ENCODE measurements around the gene ACTR5.

Gene ACTR5

GRCh38 chr20:38728911-38729642 lies 19.2 kb upstream of the ACTR5 start:
- Histone ChIP-seq H3K4me1 (ENCODE audit: control insufficient read depth in 1 of 2, insufficient read depth in 2 of 2, low read length in 2 of 2) (peaks cover 15 to 20% of the 10 kb centered on the region in 2 donors), H3K27ac (ENCODE audit: low read depth, low read length) (no peak overlapping the region), H3K4me3 (ENCODE audit: low read depth in 1 of 2, low read length in 2 of 2) (no peak overlapping the region), H3K27me3 (ENCODE audit: control insufficient read depth in 1 of 2, insufficient read depth in 2 of 2, low read length in 2 of 2) (peaks cover 92 to 93% of the 10 kb centered on the region in 2 donors), H3K9me3 (ENCODE audit: control insufficient read depth in 1 of 2, low read length in 2 of 2) (no peaks in the 10 kb centered on the region), H3K36me3 (ENCODE audit: control insufficient read depth in 1 of 2, insufficient read depth in 2 of 2, low read length in 2 of 2) (no peaks in the 10 kb centered on the region), H3K9ac (ENCODE audit: low read depth in 1 of 2, low read length in 2 of 2) (no peak overlapping the region)

GRCh38 chr20:38729767-38730166 lies 18.5 kb upstream of the ACTR5 start:
- Histone ChIP-seq H3K4me1 (ENCODE audit: control insufficient read depth in 1 of 2, insufficient read depth in 2 of 2, low read length in 2 of 2) (peaks cover 15 to 20% of the 10 kb centered on the region in 2 donors), H3K9ac (ENCODE audit: low read depth in 1 of 2, low read length in 2 of 2) (no peak overlapping the region), H3K4me3 (ENCODE audit: low read depth in 1 of 2, low read length in 2 of 2) (no peak overlapping the region), H3K27ac (ENCODE audit: low read depth, low read length) (no peak overlapping the region), H3K36me3 (ENCODE audit: control insufficient read depth in 1 of 2, insufficient read depth in 2 of 2, low read length in 2 of 2) (no peaks in the 10 kb centered on the region), H3K9me3 (ENCODE audit: control insufficient read depth in 1 of 2, low read length in 2 of 2) (no peaks in the 10 kb centered on the region), H3K27me3 (ENCODE audit: control insufficient read depth in 1 of 2, insufficient read depth in 2 of 2, low read length in 2 of 2) (peaks cover 87 to 92% of the 10 kb centered on the region in 2 donors)

- H3K4me3 ChIP-seq (ENCODE audit: low read depth in 1 of 2, low read length in 2 of 2): peak overlapping the region in 1 of 2 donors; percentile 63
- no peaks in the 10 kb centered on the region for H3K36me3 ChIP-seq (ENCODE audit: control insufficient read depth in 1 of 2, insufficient read depth in 2 of 2, low read length in 2 of 2)
- H3K9me3 ChIP-seq (ENCODE audit: control insufficient read depth in 1 of 2, low read length in 2 of 2): no peaks in the 10 kb centered on the region
- H3K9ac ChIP-seq (ENCODE audit: low read depth in 1 of 2, low read length in 2 of 2): no peak overlapping the region
- H3K27ac ChIP-seq (ENCODE audit: low read depth, low read length): no peak overlapping the region
- peaks cover 15 to 20% of the 10 kb centered on the region in 2 donors for H3K4me1 ChIP-seq (ENCODE audit: control insufficient read depth in 1 of 2, insufficient read depth in 2 of 2, low read length in 2 of 2)
- H3K27me3 ChIP-seq (ENCODE audit: control insufficient read depth in 1 of 2, insufficient read depth in 2 of 2, low read length in 2 of 2): peaks cover 81 to 90% of the 10 kb centered on the region in 2 donors
Observed at GRCh38 chr20:38730167-38730988, 17.9 kb upstream of the ACTR5 start.

- H3K4me3 ChIP-seq (ENCODE audit: low read depth in 1 of 2, low read length in 2 of 2): peak overlapping the region; percentile 51 to 63
- no peak overlapping the region for H3K27ac ChIP-seq (ENCODE audit: low read depth, low read length)
- H3K36me3 ChIP-seq (ENCODE audit: control insufficient read depth in 1 of 2, insufficient read depth in 2 of 2, low read length in 2 of 2): no peaks in the 10 kb centered on the region
- H3K9me3 ChIP-seq (ENCODE audit: control insufficient read depth in 1 of 2, low read length in 2 of 2): no peaks in the 10 kb centered on the region
- H3K9ac ChIP-seq (ENCODE audit: low read depth in 1 of 2, low read length in 2 of 2): no peak overlapping the region
- H3K4me1 ChIP-seq (ENCODE audit: control insufficient read depth in 1 of 2, insufficient read depth in 2 of 2, low read length in 2 of 2): peaks cover 15 to 20% of the 10 kb centered on the region in 2 donors
- H3K27me3 ChIP-seq (ENCODE audit: control insufficient read depth in 1 of 2, insufficient read depth in 2 of 2, low read length in 2 of 2): peaks cover 77 to 85% of the 10 kb centered on the region in 2 donors
Observed at GRCh38 chr20:38730989-38731737, 17.1 kb upstream of the ACTR5 start.

GRCh38 chr20:38731738-38732113 lies 16.5 kb upstream of the ACTR5 start:
- peaks cover 15 to 20% of the 10 kb centered on the region in 2 donors for H3K4me1 ChIP-seq (ENCODE audit: control insufficient read depth in 1 of 2, insufficient read depth in 2 of 2, low read length in 2 of 2)
- peak overlapping the region in 1 of 2 donors; percentile 51 for H3K4me3 ChIP-seq (ENCODE audit: low read depth in 1 of 2, low read length in 2 of 2)
- H3K9ac ChIP-seq (ENCODE audit: low read depth in 1 of 2, low read length in 2 of 2): no peak overlapping the region
- H3K9me3 ChIP-seq (ENCODE audit: control insufficient read depth in 1 of 2, low read length in 2 of 2): no peaks in the 10 kb centered on the region
- H3K27ac ChIP-seq (ENCODE audit: low read depth, low read length): no peak overlapping the region
- H3K36me3 ChIP-seq (ENCODE audit: control insufficient read depth in 1 of 2, insufficient read depth in 2 of 2, low read length in 2 of 2): no peaks in the 10 kb centered on the region
- H3K27me3 ChIP-seq (ENCODE audit: control insufficient read depth in 1 of 2, insufficient read depth in 2 of 2, low read length in 2 of 2): peaks cover 73 to 80% of the 10 kb centered on the region in 2 donors

GRCh38 chr20:38732981-38733380 lies 15.3 kb upstream of the ACTR5 start:
- no peaks in the 10 kb centered on the region for H3K36me3 ChIP-seq (ENCODE audit: control insufficient read depth in 1 of 2, insufficient read depth in 2 of 2, low read length in 2 of 2)
- peaks cover 60 to 67% of the 10 kb centered on the region in 2 donors for H3K27me3 ChIP-seq (ENCODE audit: control insufficient read depth in 1 of 2, insufficient read depth in 2 of 2, low read length in 2 of 2)

GRCh38 chr20:38735172-38735571 lies 13.1 kb upstream of the ACTR5 start:
- Histone ChIP-seq H3K4me1 (ENCODE audit: control insufficient read depth in 1 of 2, insufficient read depth in 2 of 2, low read length in 2 of 2) (peaks cover 12 to 15% of the 10 kb centered on the region in 2 donors), H3K9me3 (ENCODE audit: control insufficient read depth in 1 of 2, low read length in 2 of 2) (no peaks in the 10 kb centered on the region), H3K27ac (ENCODE audit: low read depth, low read length) (no peak overlapping the region), H3K36me3 (ENCODE audit: control insufficient read depth in 1 of 2, insufficient read depth in 2 of 2, low read length in 2 of 2) (no peaks in the 10 kb centered on the region), H3K4me3 (ENCODE audit: low read depth in 1 of 2, low read length in 2 of 2) (no peak overlapping the region), H3K9ac (ENCODE audit: low read depth in 1 of 2, low read length in 2 of 2) (no peak overlapping the region), H3K27me3 (ENCODE audit: control insufficient read depth in 1 of 2, insufficient read depth in 2 of 2, low read length in 2 of 2) (peaks cover 42 to 45% of the 10 kb centered on the region in 2 donors)

More at GRCh38 chr20:38732981-38733380, 15.3 kb upstream of the ACTR5 start:
- Histone ChIP-seq H3K4me1 (ENCODE audit: control insufficient read depth in 1 of 2, insufficient read depth in 2 of 2, low read length in 2 of 2) (peaks cover 15 to 20% of the 10 kb centered on the region in 2 donors), H3K27ac (ENCODE audit: low read depth, low read length) (no peak overlapping the region), H3K9ac (ENCODE audit: low read depth in 1 of 2, low read length in 2 of 2) (no peak overlapping the region), H3K4me3 (ENCODE audit: low read depth in 1 of 2, low read length in 2 of 2) (no peak overlapping the region), H3K9me3 (ENCODE audit: control insufficient read depth in 1 of 2, low read length in 2 of 2) (no peaks in the 10 kb centered on the region)

GRCh38 chr20:38737887-38738286 lies 10.4 kb upstream of the ACTR5 start:
- Histone ChIP-seq H3K27ac (ENCODE audit: low read depth, low read length) (no peak overlapping the region), H3K9ac (ENCODE audit: low read depth in 1 of 2, low read length in 2 of 2) (no peak overlapping the region), H3K9me3 (ENCODE audit: control insufficient read depth in 1 of 2, low read length in 2 of 2) (no peaks in the 10 kb centered on the region), H3K4me1 (ENCODE audit: control insufficient read depth in 1 of 2, insufficient read depth in 2 of 2, low read length in 2 of 2) (no peaks in the 10 kb centered on the region), H3K36me3 (ENCODE audit: control insufficient read depth in 1 of 2, insufficient read depth in 2 of 2, low read length in 2 of 2) (no peaks in the 10 kb centered on the region), H3K4me3 (ENCODE audit: low read depth in 1 of 2, low read length in 2 of 2) (no peak overlapping the region), H3K27me3 (ENCODE audit: control insufficient read depth in 1 of 2, insufficient read depth in 2 of 2, low read length in 2 of 2) (peaks cover 25 to 37% of the 10 kb centered on the region in 2 donors)

GRCh38 chr20:38745757-38746156 lies 2.5 kb upstream of the ACTR5 start:
- H3K9me3 ChIP-seq (ENCODE audit: control insufficient read depth in 1 of 2, low read length in 2 of 2): no peaks in the 10 kb centered on the region
- H3K4me1 ChIP-seq (ENCODE audit: control insufficient read depth in 1 of 2, insufficient read depth in 2 of 2, low read length in 2 of 2): peaks cover 14% of the 10 kb centered on the region in 2 donors
- no peak overlapping the region for H3K9ac ChIP-seq (ENCODE audit: low read depth in 1 of 2, low read length in 2 of 2)
- H3K36me3 ChIP-seq (ENCODE audit: control insufficient read depth in 1 of 2, insufficient read depth in 2 of 2, low read length in 2 of 2): peaks cover 0 to 3% of the 10 kb centered on the region in 2 donors
- H3K27me3 ChIP-seq (ENCODE audit: control insufficient read depth in 1 of 2, insufficient read depth in 2 of 2, low read length in 2 of 2): peaks cover 8 to 16% of the 10 kb centered on the region in 2 donors
- no peak overlapping the region for H3K27ac ChIP-seq (ENCODE audit: low read depth, low read length)
- H3K4me3 ChIP-seq (ENCODE audit: low read depth in 1 of 2, low read length in 2 of 2): no peak overlapping the region

All from duodenal mucosa (tissue), 2 donors.